HG03175 (cell line): ENCODE results near the gene GPNMB.

Experiments
- ATAC-seq: cut with Tn5 transposase; IDR thresholded peaks from one replicate; pipeline ENCODE4 v1.9.1; 2021; ENCODE audit warnings: mild to moderate bottlenecking, moderate library complexity; ENCODE audit not compliant: unreplicated experiment

Gene GPNMB

DNA sequence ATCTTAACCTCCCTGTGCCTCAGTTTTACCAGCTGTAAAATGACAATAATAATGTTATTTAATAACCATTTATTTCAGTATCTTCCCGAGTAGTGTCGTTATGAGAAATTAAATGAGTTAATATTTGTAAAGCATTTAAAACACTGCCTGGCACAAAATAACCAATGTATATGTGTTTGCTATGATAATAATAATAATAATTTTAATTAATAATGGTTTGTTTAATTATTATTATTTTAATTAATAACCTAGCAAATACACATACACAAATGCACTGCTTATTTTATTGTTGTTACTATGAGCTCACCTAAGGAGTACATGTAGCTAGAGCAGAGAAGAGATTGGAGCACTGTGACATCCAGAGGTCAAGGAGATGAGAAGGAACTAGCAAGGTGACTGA, 18.2 kb upstream of the GPNMB start:
- no peak for ATAC-seq

DNA sequence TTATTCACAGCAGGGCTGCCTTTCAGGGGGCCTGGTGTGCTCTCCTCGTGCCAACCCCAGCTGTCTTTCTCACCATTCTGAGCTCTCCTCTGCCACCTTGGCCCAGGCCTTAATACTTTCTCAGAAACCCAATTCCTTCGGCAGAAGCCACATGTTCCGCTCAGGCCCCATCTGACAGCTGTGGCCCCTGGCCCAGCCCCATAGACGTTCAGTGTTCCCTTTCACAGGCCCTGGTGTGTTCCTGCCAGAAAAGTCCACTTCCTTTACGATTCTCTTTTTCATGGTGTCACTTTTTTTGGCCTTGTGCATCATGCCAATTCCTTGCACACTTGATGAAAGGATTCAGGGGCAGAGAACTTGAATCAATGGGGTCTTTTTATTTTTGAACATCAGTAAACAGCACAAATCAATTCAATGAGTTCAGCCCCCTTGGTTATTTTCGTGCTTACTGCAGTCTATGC, 15.9 kb upstream of the GPNMB start:
- no peak for ATAC-seq

DNA sequence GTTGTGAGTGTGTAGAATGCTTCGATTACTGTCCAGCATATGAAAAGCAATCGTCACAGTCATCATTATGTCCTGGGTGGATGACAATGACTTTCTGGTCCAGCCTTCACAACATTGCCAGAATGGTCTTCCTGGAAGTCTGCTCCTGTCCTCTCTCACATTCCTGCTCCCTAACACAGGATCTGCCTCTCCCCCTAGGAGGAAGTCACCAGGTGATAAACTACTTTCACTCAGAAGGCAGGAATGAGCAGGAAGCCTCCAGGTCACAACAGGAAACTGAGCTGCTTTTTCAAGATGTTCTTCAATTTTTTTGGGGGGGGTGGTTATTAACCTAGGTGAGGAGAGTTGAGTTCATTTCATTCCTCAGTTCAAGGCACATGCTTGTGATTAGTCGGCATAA, 13.6 kb upstream of the GPNMB start:
- ATAC-seq, result no peak

DNA sequence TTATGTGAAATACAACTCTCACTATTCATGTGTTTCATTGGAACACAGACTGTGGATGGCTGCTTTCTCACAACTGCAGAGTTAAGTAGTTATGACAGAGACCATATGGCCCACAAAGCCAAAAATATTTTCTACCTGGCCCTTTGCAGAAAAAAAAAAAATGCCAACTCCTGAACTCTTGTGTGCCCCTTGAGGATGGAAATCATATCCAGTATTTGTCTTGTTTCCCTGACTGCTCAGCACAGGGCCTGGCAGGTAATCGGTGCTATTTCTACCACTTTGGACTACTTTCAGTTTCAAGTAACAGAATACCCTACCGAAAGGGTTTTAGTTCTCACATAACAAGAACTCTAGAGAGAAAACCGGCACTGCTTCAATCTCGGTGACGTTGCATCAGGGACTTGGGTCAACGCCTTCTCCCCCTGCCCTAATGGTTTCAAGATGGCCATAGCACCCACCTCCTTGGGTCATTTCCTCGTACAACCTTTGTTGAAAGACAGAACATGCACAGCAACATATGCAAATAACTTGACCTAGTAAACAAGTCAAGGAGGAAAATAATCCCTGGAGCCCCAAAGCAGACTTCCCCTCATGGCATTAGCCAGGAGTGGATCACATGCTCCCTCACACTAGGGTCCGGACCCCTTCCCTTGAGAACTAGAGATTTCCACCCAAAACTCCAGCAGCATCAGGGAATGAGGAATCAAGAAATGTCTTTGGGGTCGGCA, 11.8 kb upstream of the GPNMB start:
- ATAC-seq, result peak; percentile 95

DNA sequence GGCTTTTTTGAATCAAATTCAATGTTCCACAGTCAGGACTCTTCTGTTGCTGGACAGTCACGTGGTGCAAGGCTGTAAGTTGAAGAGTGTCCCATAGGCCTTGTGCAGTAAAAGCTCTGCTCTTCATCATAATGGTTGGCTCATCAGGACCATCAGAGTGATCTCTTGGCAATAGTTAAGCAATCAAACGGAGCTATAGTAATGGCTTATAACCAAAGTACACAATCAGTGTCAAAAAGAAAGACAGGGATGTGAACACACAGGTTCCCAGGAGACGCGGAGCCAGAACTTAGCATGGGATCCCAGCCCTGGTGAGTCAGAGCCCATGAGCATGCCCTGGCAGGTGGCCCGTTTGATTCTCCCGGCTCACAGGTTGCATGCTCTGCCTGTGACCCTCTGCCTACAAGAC, 10.8 kb upstream of the GPNMB start:
- ATAC-seq, result no peak

DNA sequence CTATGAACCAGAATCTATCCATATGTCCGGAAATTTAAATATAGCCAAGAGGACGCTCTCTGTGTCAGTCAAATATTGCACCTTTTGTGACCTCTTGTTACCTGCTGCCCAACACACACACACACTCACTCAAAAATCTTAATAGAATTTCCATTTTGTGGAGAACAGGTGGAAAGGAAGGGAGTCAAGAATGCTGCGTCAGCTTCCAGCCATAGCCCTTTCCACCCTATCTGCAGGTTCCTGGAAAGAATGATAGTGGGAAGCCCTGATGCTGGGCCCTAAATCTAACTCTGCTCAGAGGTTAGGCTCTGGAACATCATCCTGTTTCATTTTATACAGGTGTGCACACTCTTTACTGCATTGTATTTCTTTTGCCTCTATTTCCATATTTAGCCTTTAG, 9.6 kb upstream of the GPNMB start:
- ATAC-seq, result no peak

DNA sequence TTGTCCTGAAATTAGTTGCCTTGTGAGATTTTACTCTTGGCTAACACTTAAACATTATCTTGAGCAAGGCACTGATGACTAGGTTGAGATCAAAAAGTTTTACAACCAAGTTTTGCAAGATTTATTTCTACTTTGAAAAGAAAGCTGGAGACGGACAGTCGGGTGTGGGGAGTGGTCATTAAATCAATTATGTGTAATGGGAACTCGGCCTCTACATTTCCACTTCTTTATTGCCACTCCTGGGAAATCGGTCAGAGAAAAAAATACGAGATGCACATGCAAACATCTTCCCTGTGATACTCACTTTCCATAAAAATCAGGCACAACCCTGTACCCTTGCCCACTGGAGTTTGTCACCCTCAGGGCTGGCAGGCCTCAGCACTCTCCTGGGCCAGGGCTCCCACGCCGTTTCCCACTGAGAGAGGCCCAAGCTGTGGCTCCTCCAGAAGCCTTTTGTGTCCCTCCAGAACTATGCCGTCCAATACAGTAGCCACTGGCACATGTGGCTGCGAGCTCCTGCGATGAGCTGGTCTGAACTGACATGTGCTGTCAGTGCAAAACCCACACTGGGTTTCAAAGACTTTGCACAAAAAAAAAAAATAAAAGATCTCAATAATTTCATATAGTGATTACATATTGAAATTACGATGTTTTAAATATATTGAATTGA, 7.5 kb upstream of the GPNMB start:
- no peak for ATAC-seq

DNA sequence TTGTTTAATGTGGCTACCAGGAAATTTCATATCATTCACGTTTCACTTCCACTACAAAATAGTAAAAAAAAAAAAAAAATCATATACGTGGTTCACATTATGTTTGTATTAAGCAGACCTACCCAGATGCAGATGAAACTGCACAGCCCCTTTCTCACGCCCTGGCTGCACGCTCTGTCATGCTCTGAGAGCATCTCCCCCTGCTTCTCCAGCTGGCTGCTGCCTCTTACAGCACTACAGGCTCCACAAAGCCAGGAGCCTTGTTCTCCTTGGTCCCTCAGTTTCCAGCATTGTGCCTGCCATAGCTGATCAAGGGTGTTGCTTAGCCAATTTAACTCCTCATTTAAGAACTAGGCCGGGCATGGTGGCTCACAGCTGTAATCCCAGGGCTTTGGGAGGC, 6.9 kb upstream of the GPNMB start:
- ATAC-seq, result no peak

DNA sequence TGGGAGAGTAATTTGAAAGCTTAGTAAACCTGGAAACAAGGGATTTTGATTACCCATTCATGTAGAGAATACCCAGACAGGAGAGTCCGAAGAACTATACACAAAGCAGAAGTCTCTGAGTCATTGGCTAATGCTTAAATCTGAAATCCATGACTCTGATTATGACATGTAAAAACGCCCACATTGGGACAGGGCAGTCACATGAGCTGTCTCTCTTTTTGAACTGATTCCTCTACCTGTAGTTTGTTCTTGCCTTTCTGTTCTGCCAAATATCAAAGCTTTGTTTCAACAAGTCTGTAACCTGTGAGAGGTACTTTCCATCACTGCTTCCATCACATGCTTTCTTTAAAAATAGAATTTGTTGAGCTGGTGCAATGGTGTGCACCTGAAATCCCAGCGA, 4.3 kb upstream of the GPNMB start:
- no peak for ATAC-seq

DNA sequence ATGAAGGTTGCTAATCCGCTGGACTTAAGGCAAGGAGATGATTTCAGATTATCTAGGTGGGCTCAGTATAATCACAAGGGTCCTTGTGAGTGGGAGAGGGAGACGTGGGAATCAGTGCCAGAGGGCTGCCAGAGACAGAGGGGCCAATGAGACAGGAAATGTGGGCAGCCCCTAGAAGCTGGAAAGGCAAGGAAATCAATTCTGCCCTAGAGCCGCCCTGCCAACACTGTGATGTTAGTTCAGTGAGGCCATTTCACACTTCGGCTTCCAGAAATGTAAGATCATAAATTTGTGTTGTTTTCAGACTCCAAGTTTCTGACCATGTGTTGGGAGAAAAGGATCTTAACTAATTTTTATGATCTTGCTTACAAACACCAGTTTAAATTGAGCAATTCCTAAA, 3.6 kb upstream of the GPNMB start:
- no peak for ATAC-seq

DNA sequence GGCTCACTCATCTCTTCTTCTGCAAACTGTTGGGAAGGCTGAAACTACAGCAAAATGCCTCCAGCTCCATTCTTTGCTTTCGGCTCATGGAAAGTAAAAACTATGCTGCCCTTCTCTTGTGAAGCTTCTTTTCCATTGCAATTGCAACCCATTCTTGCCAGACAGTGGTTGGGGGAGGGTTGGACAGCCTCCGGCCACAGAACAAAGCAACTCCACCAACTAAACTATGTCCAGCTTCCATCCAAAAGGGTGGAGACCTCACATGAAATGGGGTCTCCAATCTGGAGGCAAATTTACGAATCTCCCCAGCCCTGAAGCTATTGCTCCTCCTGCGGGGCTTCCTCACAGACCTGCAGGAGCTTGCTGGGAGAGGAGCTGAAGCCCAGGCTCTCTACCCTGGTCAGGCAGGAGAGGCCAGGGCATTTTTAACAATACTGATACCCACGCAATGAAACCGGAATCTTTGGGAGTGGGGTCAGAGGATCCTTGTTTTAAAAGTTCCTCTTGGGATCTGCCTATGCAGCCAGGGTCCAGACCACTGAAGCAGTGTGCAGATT, 549 bp downstream of the GPNMB start:
- ATAC-seq, result no peak

DNA sequence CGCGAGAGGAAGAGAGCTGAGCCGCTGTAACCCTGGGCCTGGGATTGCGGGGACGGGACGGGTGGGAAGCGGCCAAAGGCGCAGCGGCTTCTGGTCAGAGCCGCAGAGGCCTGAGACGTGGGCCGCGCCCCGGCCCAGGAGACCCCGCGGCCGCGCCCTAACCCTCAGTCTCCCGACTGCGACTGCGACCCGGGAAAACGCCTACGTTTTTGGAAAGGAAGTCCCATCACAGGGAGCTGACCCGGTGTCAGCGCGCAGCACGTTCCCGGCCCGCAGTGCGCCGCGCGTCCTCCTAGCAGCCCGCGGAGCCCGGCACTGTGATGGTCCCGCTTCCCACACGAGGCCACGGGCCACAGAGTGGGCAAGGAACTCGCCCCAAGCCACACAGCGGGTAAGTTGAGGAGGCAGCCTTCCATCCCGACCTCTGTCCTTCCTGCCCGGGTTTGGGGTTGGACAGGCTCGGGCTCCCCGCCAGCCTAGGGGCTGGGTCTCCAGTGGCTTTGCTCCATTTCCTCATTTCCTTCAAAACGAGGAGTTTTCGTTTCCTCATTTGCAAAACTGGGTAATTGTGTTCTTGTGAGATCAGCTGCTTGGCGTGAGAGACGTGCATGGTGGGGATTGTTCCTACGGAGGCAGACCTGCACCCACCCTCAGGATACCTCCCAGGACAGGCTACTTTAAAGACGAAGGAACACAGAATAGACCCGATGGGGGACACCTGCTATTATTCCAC, 1.2 kb downstream of the GPNMB start:
- no peak for ATAC-seq

DNA sequence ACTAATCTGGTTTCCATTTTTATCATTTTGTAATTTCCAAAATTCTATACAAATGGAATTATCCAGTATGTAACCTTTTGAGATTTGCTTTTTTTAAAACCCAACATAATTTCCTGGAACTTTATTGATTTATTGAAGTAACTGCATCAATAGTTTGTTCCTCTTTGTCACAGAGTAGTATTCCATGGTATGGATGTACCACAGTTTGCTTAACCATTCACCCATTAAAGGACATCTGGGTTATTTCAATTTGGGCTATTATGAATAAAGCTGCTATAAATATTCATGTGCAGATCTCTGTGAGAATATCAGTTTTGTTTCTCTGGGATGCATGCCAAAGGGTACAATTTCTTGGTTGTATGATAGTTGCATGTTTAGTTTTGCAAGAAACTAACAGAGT, 2.9 kb downstream of the GPNMB start:
- no peak for ATAC-seq

DNA sequence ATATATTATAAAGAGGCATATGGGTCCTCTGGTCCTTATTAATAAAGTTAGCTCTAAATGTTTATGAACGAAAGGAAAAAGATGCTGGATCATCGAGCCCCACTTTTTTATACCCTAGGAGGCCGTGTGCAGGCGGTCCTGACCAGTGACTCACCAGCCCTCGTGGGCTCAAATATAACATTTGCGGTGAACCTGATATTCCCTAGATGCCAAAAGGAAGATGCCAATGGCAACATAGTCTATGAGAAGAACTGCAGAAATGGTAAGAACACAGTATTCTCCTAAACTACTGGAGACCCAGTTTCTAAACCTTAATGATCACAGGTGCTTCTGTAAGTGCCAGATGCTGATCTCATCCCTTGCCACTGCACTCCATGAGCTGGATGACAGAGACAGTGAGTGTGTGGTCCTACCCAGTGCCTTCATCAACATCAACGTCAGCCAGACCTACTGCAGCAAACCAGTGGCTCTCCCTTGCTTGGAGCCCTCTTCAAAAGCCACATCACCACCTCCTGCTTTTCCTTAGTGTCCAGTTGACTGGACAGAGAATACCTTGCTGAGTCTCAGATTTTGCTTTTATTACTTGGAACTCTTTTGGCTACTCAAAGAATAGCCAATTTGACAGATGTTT, 7.6 kb downstream of the GPNMB start:
- ATAC-seq, result no peak

DNA sequence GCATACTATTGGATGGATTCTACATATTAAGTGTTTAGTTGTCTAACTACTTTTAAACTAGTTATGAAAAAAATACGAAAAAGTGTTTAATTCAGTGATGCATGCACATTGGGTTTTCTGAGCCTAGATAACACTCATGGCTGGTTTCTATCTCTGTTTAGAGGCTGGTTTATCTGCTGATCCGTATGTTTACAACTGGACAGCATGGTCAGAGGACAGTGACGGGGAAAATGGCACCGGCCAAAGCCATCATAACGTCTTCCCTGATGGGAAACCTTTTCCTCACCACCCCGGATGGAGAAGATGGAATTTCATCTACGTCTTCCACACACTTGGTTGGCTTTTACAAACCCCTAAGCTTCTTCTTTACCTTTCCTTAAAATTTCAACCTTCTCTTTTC, 10.2 kb downstream of the GPNMB start:
- ATAC-seq, result no peak

DNA sequence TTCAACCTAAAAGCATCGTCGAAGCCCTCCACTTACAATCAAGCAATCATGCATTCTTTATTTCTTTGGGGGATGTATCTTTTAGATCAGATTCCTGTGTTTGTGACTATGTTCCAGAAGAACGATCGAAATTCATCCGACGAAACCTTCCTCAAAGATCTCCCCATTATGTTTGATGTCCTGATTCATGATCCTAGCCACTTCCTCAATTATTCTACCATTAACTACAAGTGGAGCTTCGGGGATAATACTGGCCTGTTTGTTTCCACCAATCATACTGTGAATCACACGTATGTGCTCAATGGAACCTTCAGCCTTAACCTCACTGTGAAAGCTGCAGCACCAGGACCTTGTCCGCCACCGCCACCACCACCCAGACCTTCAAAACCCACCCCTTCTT, 13.8 kb downstream of the GPNMB start:
- no peak for ATAC-seq

DNA sequence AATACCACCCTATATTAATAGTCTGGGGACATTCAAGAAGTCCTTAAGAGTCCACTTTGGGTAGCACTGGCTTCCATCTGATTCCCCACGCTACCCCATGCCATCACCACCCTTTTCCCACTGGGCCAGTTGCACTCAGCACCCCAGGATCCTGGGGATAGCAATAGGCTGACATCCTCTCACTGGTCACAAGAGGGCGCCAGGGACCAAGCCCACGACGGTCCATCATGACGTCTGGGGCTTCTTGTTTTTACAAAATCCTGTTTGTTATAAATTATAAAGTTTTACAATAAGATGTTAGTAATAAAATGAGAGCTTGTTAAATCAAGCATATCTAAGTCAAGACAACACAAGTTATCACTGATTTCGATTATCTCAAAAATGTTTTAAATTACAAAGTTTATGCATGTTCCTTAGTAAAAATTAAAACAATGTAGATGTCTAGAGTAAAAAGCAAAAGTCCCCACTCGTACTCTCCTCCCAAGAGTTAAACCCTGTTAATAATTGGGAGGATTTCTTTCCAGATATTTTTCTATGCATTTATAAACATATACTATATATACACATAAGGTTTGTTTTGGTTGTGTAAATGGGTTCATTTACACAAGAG, 15.4 kb downstream of the GPNMB start:
- peak; percentile 86 for ATAC-seq

DNA sequence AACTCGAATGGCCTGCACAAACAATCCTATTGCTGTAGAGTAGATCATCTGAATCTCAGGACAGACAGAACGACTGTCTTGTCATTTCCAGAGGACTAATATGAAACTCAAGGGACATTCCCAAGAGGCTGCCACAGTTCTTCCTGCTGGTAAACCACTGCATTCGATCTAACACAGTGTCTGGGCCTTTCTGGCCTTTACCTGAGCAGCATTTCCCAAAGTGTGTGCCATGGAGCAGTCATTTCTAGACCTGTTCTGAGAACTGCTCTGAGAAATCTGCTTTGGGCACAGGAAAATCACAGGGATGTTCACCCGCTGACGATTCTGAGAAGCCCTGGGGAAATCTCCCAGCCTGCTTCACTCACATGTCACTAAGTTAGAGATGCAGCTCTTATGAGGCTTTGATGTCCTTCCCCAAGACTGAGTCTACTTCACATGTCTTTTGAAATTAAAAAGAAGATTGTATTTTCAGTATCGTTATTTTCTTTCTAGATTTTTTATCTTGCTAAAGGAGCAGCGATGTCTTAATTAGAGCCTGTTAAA, 18.4 kb downstream of the GPNMB start:
- ATAC-seq, result no peak

DNA sequence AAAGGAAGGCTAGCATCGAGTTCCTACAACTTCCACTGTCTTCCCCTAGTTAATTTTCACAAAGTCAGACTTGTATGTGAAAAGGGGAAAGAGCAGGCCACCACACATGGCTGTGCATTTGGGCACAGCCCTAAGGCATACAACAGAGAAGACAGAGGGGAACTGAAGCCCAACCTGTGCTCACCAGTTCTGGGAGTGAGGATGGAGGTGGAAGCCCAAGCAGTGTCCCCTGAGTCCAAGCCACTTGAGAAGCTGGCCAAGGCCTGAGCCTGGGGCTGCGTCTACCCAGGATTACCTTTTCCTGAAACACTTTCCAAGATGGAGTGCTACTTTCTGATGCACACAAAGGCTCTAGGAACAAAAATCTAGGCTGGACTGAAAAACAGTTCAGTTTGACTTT, 20.3 kb downstream of the GPNMB start:
- ATAC-seq, result no peak

DNA sequence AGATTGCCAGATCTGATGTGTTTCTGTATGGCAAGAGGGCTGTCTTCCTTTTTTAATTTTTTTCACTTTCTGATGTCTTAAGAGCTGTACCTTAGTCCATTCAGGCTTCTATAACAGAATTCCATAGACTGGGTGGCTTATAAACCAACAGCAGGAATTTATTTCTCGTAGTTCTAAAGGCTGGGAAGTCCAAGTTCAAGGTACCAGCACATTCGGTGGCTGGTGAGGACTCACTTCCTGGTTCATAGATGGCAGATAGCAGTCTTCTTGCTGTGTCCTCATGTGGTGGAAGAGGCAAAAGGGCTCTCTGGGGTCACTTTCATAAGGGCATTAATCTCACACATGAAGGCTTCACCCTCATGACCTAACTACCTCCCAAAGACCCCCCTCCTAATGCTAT, 20.8 kb downstream of the GPNMB start:
- ATAC-seq, result no peak

DNA sequence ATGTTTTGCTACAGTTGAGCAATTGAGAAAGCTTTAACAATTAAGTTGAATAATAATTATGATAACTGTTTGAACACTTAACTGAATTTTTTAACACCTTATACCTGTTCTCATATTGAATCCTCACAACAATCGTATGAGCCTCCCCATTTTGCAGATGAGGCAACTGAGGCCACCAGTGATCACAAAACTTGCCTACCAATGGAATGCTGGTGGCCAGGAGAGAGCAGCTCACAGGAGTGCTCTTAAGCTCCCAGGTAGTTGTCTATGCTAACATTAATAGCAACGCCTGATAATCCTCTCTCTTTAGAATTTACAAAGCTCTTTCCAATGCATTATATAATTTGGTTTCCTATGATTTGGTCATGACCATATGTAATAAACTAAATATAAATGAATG, 21.6 kb downstream of the GPNMB start:
- ATAC-seq, result no peak
